GM19324 (cell line): ENCODE results near the gene ATP8A2.
"Not testable (repeated sequence)": the region's sequence is repeated elsewhere in the genome, so short reads cannot be mapped to it uniquely, and the experiment has no call there.

Source experiments
- ATAC-seq: cut with Tn5 transposase; IDR thresholded peaks from one replicate; pipeline ENCODE4 v1.9.1; 2021; ENCODE audit warnings: mild to moderate bottlenecking, moderate library complexity; ENCODE audit not compliant: unreplicated experiment, low FRiP score

The ATP8A2 gene

DNA sequence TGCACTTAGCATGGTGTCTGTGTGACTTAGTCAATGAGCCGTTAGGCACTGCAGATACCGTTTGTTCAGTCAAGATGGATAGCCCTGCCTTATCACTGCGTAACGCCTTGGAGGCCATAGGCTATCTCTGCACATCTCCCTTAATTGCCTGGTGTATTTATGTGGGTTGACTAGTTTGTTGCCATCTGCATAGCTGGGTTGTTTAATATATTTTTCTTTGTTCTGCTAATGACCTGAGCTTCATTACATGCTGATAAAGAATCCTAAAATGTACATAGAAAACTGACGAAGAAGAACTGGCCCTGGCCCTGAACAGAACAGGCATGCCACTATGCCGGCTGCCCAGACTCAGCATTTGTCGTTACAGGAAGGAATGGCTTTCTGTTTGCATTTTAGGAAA, 382.2 kb downstream of the ATP8A2 start:
- no peak for ATAC-seq

DNA sequence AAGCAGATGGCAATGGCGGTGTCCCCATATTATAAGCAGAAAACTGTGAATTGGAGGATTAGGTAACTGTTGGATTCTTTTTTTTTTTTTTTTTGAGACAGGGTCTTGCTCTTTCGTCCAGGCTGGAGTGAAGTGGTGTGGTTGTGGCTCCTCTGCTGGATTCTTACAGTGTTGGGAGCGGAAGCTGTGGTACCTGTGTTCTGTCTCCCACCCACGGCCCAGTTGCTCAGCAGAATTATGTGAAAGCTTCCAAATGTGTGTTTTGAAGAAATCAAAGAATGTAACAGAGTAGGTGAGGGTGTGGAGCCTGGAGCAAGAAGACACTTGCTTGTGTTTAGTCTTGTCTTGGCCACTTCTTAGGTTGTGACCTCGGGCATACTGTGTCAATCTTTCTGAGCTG, 384.5 kb downstream of the ATP8A2 start:
- no peak for ATAC-seq

DNA sequence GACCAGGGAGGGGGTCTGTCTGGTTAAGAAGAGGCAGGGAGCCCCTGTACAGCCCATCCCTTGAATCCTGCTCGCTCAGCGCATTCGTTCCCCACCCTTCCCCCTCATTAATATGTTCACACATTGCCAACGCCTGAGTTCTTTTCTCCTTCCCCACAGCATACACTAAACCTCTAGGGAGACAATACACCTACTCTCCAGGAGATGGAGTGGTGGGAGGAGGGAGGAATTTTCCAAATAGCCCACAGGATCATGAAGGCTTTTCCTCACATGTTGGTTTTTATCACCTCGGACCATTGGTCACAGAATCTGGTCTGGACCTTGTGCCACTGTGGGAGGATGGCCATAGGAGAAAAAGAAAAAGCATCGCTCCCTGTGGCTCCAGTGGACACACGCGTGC, 385.1 kb downstream of the ATP8A2 start:
- no peak for ATAC-seq

DNA sequence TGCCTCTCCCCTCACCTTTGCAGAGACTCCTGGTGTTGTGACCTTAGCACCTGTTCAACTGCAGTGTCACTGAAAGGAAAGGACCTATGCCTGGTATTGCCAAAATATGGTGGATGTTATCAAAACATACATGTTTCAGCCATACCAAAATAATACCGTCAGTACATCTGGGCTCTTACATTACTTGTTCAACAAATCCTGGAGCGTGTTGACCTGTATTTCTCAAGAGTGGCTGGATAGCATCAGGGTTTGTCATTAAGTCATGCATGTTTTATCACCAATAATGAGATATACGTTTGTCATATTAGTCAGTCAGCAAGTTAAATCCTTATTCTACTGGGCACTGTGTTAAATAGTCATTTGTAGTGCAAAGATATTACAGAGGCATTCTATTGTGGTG, 389.3 kb downstream of the ATP8A2 start:
- no peak for ATAC-seq

DNA sequence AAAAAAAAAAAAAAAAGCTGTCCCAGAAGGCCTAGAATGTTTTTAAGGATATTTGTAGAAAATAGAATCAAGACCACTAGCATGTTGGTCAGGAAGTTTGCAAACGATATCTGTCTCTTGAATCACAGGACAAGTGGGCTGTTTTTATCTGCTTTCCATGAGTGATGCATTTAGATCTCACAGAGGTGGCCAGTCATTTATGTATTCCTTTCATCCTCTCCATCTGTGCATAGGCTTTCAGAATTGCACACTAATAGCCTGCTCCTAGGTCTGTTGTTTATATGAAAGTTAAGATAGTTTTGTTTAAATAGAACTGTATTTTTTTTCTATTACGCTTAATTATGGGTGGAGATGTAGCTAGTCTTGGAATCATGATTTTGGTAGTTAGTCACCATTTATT, 390.5 kb downstream of the ATP8A2 start:
- ATAC-seq, result no peak

DNA sequence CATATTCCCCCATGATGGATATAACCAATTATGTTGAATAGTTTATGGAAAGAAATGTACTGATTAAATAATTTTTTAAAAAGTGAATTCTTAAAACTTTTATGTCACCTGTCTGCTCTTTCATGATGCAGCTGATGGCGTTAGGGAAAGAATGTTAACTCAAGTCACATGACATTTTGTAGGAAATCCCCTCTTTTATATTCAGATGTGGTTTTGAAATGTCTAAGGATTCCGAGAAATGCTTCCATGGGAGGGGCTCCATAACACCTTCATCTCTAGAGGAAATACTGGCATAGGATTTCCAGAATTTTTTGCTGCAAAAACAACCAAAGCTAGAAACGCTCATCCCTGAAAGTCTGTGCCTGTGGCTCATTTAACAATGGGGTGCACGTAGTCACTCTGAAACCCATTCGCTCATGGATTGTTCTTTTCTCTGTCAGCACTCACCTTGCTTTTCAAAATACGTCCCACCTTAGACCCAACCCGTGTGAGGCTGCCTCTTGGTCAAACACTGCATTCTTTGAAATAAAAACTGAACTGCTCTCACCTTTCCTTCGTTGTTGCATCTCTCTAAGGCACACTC, 391.1 kb downstream of the ATP8A2 start:
- no peak for ATAC-seq

DNA sequence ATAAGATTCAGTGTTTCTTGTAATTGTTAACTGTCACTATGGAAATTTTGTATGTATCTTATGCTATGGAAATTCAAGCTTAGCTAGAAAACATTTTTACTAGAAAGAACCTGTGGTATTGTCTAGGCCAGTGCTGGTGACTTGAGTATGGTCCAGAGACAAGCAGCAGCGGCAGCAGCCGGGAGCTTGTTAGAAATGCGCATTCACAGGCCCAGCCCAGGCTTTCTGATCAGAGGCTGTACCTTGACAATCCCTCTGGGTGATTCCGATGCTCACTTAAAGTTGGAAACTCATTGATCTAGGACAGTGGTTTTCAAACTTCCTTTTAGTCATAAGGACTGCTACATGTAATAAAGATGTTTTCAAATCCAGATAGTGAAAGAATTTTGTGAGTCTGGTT, 392.6 kb downstream of the ATP8A2 start:
- ATAC-seq, result no peak

DNA sequence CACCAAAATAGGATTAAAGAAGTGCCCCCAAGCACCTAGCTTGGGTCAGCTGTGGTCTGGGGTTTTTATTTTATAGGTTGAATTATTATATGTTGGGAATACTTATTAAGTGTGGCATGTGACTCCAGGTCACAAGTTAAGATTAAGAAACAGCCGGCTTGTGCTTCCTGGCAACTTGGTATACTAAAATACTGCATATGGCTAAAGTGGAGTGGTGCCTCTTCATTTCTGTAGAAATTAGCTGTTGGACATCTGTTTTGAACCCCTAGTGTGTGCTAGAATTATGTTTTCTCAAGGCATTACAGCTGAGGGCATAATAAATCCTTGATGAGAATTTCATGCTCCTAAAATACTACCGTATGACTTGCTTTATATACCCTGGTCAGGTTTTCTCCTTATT, 393.5 kb downstream of the ATP8A2 start:
- no peak for ATAC-seq

DNA sequence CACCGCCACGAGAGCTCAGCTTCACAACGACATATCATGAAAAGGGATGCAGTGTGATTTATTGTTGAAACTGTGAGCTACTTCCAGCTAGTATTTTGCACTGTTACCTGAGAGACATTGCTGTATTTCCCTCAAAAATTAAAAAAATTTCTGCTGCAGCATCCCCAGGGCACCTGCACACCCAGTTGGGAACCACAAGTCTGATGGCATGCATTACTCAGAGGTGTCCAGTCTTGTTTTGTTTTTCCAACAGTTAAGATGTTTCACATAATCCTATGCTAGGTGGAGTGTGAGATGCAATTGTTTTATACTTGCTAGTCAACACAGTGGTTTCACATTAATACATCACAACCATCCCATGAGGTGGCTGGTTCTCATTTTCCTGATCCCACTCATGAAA, 394.8 kb downstream of the ATP8A2 start:
- no peak for ATAC-seq

DNA sequence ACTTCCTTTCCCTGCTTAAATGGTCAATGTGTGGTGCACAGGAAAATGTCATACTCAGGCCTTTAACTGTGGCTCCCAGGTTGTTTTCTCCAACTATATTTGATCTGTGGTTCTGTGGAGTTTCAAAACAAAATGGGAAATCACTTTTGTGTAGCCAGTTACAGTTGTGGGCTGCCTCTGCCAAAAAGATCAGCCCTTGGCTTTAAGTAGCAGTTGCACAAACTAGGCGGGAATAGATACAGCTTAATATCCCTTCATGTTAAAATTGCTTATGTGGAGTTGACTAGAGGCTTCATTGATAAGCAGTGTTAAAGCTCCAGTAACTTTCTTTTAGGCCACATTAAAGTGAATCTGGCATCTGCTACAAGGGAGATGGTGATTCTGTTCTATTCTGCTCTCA, 395.2 kb downstream of the ATP8A2 start:
- no peak for ATAC-seq

DNA sequence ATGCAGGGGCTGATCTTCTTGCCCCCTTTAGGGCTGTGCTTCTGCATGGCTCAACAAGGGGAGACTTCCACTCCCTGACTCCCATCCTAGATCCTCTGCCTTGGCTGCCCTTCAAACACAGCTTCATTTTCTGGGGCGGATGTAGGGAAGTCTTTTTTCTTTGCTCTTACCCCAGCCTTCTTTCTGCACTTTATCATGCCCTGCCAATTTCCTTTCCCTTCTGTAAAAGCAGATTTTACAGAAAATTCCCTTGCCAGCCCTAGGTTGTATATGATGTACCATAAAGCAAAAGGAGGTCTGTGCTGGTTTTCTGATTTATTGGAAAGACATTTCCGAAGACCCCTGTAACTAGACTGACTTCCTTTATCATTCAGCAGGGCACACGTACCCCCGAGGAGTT, 396.6 kb downstream of the ATP8A2 start:
- no peak for ATAC-seq

DNA sequence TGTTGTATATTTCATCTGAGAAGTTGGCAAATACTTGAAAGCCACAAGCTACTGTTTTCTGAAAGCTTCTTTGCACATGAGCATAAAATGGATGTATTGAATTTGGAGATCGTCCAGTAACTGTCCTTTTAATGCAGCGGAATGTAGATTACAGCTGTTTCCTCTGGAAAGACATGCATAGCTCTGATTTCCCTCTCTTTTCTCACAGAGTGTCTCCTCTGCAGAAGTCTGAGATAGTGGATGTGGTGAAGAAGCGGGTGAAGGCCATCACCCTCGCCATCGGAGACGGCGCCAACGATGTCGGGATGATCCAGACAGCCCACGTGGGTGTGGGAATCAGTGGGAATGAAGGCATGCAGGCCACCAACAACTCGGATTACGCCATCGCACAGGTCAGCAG, 397.1 kb downstream of the ATP8A2 start:
- ATAC-seq, result no peak

DNA sequence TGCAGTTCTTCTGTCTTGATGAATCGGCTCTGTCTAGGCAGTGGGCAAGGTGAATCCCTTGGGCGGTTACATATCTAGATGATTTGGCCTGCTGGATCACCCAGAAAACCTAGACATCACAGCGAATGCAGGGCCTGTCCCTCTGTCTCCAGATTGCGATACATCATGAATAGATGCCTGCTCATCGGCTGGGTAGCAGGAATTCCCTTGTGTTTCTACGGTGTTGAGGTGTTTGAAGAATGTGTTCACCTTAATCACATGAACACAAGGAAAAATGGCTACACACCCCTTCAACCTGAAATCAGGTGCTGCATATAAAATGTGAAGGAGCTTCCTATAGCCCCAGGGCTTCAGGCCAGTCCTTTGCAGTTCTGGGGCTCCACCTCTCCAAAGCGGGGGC, 398.8 kb downstream of the ATP8A2 start:
- no peak for ATAC-seq

DNA sequence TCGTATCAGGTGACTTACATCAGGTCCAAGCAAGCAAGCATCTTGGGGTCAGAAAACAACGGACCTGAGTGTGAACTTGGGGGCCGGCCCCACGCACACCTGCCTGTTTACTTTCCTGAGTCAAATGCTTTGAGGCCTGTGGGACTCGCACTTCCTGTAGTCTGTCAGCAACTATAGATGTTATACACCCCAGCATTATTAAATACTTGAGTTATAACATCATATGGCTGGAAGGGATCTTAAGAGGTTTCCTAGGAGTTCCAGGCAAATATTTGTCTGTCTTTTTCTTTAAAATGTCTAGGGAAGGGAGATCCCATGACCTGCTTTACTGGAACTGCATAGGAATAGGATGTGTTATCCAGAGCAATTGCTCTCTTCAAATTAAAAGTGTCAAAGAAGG, 399.4 kb downstream of the ATP8A2 start:
- ATAC-seq, result no peak

DNA sequence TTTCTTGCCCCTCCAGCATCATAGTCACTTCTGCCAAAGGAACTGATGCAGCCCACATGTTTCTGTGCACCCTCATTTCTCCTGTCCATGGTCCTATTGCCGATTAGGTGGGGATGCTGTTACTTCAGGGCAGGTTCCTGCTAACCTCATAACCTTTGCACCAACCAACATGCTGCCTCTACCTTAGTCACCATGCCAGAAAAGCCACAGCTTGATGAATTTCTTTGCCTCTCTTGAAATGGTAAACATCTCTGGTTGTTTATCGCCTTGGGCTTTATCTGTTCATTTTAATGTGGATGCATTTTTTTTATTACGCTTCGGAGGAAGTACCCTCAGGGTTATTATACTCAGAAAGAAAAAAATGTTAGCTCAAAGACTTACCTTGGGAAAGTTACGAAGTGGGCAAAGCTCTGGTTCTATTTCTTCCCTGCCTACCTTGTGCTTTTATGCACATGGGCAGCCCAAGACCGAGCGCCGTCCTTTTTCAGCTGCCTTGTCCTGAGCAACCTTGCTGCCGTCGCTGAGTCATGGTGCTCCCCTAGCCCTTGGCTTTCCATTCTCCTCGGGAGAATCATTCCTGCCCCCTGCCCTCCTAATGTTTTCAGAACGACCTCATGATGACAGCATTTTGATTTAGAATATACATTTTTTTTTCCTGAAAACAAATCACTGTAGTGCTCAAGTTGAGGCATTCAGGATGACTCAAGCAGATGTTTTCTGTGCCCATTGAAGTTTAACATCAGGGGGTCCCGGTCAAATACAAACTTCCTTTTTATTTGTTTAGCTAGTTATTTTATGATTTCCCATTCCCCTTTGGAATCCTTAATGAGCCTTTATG, 400.1 kb downstream of the ATP8A2 start:
- no peak for ATAC-seq

DNA sequence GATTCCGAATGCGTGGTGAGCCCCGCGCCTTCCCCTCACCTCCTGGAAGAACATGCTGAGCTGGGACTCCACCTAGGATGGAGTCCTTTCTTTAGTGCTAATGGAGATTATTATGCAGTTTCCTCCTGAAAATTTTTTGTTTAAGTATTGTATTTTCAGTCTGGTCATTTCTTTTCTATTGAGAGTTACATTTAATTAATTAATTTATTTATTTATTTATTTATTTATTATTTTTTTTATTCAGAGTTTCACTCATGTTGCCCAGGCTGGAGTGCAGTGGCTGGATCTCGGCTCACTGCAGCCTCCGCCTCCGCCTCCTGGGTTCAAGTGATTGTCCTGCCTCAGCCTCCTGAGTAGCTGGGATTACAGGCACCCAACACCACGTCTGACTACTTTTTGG, 400.8 kb downstream of the ATP8A2 start:
- not testable (repeated sequence) for ATAC-seq

DNA sequence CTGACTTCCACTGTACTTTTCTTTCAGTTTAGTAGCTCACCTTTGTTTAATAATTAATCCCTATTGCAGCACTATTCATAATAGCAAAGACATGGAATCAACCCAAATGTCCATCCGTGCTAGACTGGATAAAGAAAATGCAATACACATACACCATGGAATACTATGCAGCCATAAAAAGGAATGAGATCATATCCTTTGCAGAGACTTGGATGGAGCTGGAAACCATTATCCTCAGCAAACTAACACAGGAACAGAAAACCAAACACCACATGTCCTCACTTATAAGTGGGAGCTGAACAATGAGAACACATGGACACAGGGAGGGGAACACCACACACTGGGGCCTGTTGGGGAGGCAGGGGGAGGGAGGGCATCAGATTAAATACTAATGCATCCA, 402.3 kb downstream of the ATP8A2 start:
- not testable (repeated sequence) for ATAC-seq

DNA sequence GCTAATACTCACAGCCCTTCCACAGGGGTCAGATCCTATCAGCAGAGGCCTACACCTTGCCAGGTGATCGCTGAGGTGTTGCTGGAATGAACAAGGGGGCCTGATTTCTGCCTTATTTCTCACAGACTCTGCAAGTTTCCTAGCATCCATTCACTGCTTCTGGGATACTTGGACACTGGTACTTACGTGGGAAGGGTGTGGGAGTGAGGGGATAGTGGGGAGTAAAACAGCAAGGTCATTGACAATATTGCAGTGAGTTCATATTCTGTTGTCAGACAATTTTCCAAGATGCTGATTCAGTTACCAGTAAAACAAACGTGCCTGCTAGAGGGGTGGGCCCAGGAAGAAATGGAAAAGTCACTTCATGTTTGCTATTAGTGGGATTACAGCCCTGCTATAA, 403.5 kb downstream of the ATP8A2 start:
- no peak for ATAC-seq

DNA sequence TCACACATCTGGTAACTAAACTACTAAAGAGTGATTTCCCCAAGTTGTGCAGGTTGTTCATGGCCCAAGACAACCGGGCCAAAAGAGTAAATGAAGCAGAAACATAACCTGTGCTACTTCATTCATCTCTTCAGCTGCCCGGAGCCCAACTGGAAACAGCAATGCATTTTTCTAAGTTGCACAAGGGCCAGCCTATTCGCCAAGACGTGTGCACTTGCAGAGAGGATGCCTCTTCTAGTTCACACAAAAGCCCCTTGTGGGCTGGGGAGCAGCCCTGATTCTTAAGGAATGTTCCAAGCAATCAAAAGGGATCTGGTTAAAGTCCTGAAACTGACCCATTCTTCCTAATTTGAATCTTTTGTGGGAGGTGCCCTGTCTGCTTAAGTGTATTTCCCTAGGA, 404.2 kb downstream of the ATP8A2 start:
- no peak for ATAC-seq

DNA sequence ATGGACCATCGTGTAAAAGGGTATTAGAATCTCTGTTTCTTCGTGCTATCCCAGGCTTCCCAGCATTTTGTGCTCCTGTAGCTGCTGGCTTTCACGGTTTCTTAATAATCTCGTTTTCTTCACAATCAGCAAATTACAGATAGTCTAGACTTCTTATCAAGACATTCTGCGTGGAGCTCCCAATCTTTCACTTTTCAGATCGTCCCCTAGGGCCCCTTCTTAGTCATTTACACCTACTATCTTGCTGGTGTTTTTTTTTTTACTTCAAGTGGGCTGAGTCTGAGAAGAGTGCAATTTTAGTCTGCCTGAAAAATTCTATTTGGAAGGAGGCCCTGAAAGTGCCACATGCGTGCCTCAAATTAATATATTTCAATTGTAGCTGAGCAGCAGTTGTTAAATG, 404.9 kb downstream of the ATP8A2 start:
- no peak for ATAC-seq

DNA sequence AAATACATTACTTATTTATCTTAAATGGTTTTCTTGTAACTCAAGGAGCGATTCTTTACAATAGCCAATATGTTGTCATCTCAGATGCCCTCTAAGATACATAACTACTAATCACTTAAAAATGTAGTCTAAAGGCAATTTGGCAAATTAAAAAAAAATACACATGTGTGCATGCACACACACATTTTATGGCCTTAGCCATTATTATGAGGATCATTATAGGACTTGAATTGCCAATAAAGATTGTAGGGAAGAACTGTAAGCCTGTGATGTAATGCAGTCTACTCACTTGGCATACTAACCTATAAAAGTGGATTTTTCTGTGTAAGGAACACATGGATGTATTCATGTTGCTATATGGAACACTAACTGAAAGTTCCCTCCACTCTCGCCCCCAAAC, 405.7 kb downstream of the ATP8A2 start:
- ATAC-seq, result no peak

DNA sequence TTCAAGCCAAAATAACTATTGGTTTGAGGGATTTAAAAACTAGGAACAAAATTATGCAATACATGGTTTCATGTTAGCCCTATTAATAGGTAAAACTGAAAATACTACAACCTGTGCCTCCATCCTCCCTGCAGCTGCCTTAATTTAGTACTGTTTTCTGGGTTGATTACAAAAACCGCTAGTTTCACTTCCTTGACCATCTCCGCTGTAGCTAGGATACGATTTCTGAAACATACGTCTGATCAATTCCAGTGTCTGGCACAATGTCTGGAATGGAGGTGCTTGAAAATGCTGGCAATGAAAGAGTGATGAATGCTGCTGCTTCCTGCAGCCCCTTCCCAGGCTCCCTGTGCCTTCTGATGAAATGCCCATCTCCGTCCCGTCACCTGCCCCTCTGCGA, 406.6 kb downstream of the ATP8A2 start:
- peak; percentile 59 for ATAC-seq
